NCI-H1105 (cell line): Measurements from ENCODE around the gene CDH8.
A peak's percentile ranks its signal among the peaks of the same experiment; 100 is the strongest.

Source experiments
- DNase-seq: peaks from one replicate; lab custom pipeline; 2025; lab: John Stamatoyannopoulos, UW

Gene CDH8

DNA sequence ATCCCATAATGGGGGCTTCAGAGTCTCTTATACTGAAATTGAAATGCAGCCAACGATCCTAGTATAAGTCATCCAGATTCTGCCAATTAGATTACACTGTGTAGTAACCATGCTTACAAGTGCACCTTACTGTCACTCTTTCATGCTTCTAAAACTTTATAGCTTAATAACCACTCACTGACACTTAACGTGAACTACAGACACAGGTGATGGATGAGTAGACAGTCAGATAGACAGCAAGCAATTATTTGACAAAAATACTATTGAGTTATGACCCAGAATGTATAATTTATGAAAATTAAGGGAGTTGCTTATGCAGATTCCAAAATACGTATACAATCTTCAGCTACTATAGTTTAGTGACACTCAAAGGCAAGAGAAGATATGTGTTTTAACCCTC lies 6.3 kb downstream of the CDH8 start:
- DNase-seq, result no peak

GRCh38 chr16:62022688-62023087 lies 13.6 kb downstream of the CDH8 start:
- no peak for DNase-seq

GRCh38 chr16:62021161-62021581 lies 15.1 kb downstream of the CDH8 start:
- no peak for DNase-seq

DNA sequence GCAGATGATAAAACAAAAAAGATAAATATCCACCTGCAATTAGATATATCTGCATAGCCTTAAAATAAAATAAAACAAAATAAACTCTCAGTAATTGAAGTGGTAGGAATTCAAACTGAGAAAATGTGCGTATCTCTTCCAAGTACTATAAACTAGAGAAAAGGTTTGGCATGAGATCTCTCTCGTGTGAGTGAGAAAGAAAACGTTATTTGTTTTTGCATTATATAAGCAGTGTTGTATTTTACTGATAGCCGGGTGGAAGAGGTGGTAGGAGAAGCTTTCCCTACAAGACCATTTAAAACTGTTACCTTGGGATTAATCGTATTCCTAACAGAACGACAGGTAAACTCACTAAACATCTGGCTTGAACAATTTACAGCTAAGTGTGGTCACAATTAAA lies 15.6 kb downstream of the CDH8 start:
- DNase-seq, result no peak

- no peak for DNase-seq
These were observed 16.4 kb downstream of the CDH8 start for GRCh38 chr16:62019851-62020250.

DNA sequence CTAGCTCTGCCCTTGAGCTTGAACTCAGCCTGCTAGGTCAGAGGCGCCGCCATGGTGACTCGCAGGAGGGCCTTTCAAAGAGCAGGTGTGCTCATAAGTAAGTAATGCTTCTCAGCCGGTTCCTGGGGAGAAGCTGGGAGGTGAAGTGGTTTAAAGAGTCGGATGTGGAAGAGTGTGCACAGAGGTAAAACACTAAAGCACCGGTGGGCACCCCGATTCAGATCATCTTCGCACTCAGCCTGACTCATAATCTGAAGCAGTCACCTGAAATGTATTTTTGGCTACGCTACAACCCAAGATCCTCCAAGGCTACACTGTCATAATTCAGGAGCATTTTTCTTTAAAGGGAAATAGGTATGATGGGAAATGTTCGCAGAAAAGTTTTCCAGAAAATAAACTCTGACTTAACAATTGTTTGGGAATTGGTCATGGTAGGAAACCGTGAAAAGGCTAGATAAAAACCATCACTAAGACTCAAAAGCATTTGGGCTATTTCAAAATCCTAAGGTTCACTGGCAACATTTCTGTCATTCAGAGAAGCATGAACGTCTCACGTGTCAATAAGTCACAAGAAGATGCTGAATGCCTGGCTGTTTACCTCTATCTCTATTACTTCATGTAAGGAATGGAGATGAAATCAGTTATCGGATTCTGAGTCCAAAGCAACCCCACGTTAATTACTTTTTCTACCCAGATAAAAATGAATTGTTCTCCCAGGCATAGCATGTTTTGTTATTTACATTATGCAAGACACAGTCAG lies 17.8 kb downstream of the CDH8 start:
- no peak for DNase-seq

DNA sequence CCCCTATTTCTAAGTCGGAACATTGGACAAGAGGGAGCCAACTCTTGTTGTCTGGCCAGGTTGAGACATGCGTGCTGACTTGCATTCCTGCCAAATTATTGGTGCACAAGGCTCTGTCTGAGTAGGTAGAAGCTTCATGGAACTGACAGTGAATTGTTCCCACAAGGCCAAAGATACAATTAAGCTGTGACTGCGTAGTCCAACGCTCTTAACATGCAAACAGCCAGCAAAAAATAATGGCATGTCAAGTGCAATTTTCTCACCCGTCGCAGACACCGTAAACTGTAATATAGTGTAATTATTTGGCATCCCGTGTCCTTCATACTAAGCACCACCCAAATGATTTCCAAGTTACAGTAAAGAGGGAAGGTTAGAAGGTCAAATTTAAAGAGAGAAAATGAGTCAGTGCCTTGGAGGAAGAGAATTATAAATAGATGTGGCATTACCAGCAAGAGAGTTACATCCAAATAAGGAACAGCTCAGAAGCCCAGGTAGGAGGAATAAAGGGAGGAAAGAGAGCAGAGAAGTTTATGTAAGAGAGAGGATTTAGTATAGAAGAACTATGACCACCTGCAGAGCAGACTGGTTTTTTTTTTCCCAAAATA lies 21.8 kb downstream of the CDH8 start:
- peak; percentile 53 for DNase-seq

GRCh38 chr16:62010186-62010585 lies 26.1 kb downstream of the CDH8 start:
- DNase-seq, result no peak

DNA sequence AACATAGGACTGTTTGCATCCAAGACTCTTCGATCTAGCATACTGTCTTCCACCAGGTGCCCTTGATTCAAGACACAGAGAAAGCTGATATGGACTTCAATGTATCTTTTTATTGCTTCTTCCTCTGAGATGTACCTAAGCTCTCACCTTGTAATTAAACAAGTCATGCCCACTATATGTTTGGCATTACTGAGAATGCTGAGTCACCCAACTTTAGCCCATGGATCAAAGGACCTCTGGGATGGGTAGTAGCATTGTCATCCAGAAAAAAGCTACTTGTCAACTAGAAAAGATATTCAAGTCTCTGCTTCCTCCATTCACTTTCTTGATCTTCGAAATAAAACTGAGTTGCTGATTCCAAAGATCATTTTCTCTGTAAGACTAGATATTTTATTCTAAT lies 37.8 kb downstream of the CDH8 start:
- DNase-seq, result no peak

DNA sequence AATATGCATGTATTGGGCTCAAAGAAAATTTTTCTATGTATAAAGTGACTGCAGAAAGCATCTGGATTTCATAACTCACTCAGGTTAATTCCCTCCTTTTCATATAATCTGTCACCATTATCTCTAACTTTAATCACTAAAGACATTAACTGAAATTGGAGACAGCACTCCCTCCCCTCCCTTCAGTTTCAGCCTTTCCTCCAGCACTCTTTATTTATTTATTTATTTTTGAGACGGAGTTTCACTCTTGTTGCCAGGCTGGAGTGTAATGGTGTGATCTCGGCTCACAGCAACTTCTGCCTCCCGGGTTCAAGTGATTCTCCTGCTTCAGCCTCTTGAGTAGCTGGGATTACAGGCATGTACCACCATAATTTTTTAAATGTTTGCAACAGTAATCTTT lies 43.1 kb downstream of the CDH8 start:
- no peak for DNase-seq

DNA sequence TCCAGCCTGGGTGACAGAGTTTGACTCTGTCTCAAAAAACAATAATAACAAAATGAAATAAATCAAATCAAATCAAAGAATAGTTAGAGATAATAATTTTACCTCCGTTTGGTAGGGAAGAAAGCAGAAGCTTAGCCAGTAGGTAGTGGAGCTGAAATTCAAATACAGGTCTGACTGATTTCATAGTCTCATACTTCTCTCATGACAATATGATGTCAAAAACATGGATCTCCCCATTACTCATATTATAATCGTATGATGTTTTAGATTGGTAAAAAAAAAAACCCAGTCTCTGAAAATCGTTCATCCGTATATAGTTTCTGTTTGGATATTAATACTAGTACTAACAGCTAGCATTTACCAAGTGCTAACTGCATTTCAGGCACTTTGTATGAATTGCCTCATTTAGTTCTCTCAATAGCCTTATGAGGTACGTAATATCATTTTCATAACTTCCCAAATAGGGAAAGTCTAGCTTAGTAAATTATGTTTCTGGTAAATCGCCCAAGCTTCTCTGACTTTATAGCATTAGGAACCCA lies 48.7 kb downstream of the CDH8 start:
- no peak for DNase-seq

DNA sequence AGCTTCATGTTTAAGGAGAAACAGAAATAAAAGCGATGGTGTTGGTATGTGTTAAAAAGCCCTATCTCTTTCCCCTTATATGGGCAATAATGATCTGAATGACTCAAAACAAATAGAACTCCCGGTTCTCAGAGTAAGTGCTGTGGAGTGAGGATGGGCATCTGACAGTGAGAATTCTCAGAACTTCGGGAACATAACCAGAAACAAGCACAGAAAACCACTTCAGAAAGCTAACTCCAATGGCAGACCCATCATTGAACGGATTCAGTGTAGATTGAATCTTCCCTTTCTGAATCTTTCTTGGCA lies 67.2 kb downstream of the CDH8 start:
- no peak for DNase-seq

GRCh38 chr16:61968242-61969076 lies 67.8 kb downstream of the CDH8 start:
- DNase-seq, result no peak

GRCh38 chr16:61957075-61957855 lies 79.0 kb downstream of the CDH8 start:
- no peak for DNase-seq

- DNase-seq, result no peak
These were observed 83.4 kb downstream of the CDH8 start for GRCh38 chr16:61952841-61953240.

DNA sequence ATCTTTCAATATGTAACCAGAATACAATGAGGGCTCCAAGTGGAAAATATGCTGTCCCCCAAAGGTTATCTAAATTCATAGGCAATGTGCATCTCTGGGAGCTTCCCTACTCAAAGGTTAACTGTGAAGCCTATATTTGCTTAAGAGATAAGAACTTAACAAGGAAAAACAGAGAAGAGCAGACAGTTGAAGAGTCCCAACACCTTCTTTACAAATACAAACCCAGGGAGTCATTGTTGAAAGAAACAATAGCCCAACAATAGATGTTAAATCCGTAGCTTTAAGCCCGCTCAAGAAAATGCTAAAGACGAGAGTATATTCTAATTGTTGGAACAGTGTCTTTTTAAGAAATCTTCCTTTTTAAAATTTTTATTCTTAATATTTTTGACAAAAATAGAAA lies 87.8 kb downstream of the CDH8 start:
- DNase-seq, result no peak

DNA sequence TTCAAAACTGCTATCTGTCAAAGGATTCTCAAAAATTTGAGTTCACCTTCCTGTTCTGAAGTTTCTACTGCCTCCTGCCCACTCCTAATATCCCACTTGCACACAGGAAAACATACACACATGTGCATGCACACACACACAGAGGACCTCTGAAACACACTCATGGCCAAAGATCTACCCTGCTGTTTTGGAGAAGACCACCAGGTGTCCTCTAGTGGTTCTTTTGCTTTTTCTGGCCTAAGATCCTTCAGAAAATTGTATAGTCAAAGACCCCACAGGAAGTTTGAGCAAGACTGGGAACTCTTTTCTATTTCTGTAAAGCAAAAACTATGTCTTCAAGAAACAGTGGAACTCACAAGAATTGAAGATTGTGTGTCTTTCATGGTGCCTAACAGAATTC lies 90.2 kb downstream of the CDH8 start:
- no peak for DNase-seq

- no peak for DNase-seq
These were observed 90.7 kb downstream of the CDH8 start for GRCh38 chr16:61945511-61945910.

DNA sequence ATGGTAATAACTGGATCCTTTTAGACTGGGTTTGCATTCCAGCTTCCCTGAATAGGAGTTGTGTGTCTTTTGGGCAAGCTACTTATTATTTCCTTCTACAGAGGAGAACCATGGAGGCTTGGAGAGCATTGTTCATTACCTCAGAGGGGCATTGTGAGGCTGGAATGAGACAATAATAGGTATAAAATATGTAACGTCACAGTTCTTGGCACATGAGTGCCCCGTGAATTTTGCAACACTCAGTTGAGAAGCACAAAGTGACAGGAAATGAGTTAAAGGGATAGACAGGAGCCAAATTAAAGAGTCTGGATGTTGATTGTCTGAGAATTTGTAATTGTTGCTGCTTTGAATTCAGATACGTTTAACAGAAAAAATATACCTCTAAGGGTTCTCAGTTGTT lies 92.2 kb downstream of the CDH8 start:
- no peak for DNase-seq

DNA sequence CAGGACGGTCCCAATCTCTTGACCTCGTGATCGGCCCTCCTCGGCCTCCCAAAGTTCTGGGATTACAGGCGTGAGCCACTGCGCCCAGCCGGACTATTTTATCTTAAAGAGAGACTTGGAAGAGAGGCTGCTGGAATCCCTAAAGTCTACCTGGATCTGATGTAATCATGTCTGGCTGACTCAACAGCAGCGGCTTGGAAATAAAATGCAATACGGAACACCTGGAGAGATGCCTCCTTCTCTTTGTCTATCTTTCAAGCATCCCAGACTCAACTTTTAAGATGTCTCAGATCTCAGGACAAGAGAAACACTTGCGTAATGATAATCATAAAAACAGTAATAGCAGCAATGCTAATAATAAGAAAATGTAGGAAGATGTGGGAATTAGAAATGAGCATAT lies 95.6 kb downstream of the CDH8 start:
- no peak for DNase-seq

DNA sequence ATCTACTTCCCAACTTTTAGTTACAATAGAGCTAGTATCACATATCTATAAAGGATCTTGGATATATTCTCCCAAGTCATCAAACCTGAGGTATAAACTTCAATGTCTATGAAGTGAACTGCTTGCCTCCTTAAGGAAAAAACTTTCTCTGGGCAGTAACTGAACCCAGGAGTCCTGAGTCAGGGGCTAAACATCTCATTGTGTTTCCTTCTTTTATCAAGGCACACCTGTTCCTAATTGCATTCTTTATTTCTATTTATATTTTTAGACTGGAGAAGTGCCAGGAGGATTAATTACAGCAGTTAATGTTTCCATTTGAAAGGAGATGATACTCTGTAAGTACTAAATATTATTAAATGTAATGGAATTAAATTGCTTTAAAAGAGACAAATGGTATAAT lies 98.6 kb downstream of the CDH8 start:
- no peak for DNase-seq

- DNase-seq, result no peak
These were observed 99.7 kb downstream of the CDH8 start for GRCh38 chr16:61936522-61936921.
